Testis (tissue), 3 donors: Measurements from ENCODE around the gene POLR2B. TPM values are rescaled to one million over a fixed set of nuclear protein-coding genes. Genes with fewer than 3 reads are reported as not detected.
"Not testable (repeated sequence)": the region's sequence is repeated elsewhere in the genome, so short reads cannot be mapped to it uniquely, and the experiment has no call there.

Source experiments
- DNase-seq: peaks from one replicate; pipeline ENCODE4 v3.0.0-alpha.2; 2019
- H3K27ac ChIP-seq, 2 donors: fragments of 200-600 bp; sonication (generic); one replicate each; pipeline ENCODE4 v1.5.1; 2019
- H3K27me3 ChIP-seq: fragments of 200-600 bp; sonication (generic); one replicate; pipeline ENCODE4 v1.5.1; 2019
- H3K36me3 ChIP-seq: fragments of 200-600 bp; sonication (generic); one replicate; pipeline ENCODE4 v1.5.1; 2017; ENCODE audit warnings: low read depth; ENCODE audit errors: missing control alignments
- H3K4me1 ChIP-seq: fragments of 200-600 bp; sonication (generic); one replicate; pipeline ENCODE4 v1.5.1; 2019
- H3K4me3 ChIP-seq, 2 donors: fragments of 200-600 bp; sonication (generic); one replicate each; pipeline ENCODE4 v1.5.1; 2017 to 2019
- H3K9me3 ChIP-seq: fragments of 200-600 bp; sonication (generic); one replicate; pipeline ENCODE4 v1.5.1; 2017
- POLR2A ChIP-seq: fragments of 450-650 bp; IDR thresholded peaks from one replicate; pipeline ENCODE4 v1.6.1; 2017; ENCODE audit warnings: antibody characterized with exemption, mild to moderate bottlenecking, moderate library complexity
- WGBS, 2 donors: methylation state at CpG; one replicate each; pipeline ENCODE4 v1.1.5; 2018; 5-methylcytosine and 5-hydroxymethylcytosine counted together
- intact Hi-C: fragments of 100-400 bp; cut with DNase I; formaldehyde crosslinking; loops from one replicate; pipeline ENCODE4 v1.15.1; 2023; ENCODE audit warnings: low total_unique reads
- polyA plus RNA-seq: library from polyadenylated mRNA; stranded (reverse); fragments of 350-450 nt; fragmentation: Illumina TruSeq; extraction: RNeasy Lipid Tissue Mini Kit (QIAGEN cat#74804); gene quantifications from one replicate; pipeline ENCODE4 v1.2.3, GENCODE V29; 2014; ENCODE audit warnings: low read depth, low replicate concordance; ENCODE audit not compliant: insufficient read depth
- total RNA-seq, 2 donors: library from RNA; depleted of rRNA; stranded (reverse); fragments of >200 nt; gene quantifications; one replicate each; pipeline ENCODE4 v1.2.3, GENCODE V29; 2016
- TF ChIP-seq, protein P1 (sequence below), 3 experiments: fragments of 450-650 bp in 2 of 3; fragments of 200-600 bp in 1 of 3; sonication (generic) in 1 of 3; IDR thresholded peaks; one replicate each; pipeline ENCODE4 v1.5.1; 2016 to 2019; ENCODE audit warnings: antibody characterized with exemption in 3 of 3, mild to moderate bottlenecking in 2 of 3, moderate library complexity in 1 of 3

The POLR2B gene
- total and polyA plus RNA-seq, 3 donors from 2014 or later = 81.8 to 104 (median 81.8) TPM

DNA sequence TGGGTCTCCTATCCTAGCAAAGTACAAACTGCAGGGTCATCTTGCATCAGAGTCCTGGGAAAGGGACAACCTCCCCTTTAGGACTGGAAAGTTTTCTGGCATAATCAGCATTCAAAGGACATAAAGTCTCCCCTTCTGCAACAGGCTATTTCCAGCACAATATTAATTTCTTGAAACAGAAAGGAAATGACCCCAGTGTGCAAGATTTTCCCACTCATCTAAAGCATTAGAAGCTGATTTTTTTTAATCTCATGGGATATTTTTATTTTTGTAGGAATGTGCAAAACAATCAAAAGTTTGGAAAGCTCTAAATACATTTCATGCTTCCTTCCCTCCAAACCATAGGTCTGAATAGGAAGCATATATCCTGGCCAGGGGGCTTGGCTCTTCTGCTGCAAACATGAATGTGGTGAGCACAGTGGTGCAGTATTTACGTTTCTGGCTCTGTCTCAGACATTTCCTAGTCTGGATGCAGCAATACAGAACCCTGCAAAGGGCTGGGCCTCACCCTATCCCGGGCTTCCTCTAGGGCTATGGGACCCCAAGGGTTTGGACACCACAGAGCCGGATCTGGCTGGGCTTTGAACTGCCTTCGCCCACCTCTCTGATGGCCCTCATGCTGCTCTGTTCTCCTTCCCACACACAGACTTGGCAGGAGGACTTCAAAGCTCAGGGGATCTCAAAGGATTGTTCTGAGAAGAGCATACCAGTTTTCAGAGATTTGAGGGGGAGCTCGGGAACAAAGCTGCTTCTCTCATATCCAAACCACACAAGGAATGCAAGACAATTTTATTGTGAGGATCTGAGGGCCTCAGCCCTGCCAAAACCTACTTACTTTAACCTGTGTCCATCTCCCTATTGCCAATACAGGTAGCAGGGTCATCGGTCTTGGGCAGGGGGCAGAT is 64.9 kb downstream of the POLR2B start:
- peak; percentile 50 for DNase-seq
- intact Hi-C loops = loop anchor here (10.0 kb wide), 1 partner anchor 51 kb away; no protein-coding TSS in a partner anchor
- H3K9me3 ChIP-seq = no peaks in the 10 kb centered on the region
- no peaks in the 10 kb centered on the region for H3K36me3 ChIP-seq
- no peak for TF ChIP-seq POLR2A
- TF ChIP-seq, protein P1, sequence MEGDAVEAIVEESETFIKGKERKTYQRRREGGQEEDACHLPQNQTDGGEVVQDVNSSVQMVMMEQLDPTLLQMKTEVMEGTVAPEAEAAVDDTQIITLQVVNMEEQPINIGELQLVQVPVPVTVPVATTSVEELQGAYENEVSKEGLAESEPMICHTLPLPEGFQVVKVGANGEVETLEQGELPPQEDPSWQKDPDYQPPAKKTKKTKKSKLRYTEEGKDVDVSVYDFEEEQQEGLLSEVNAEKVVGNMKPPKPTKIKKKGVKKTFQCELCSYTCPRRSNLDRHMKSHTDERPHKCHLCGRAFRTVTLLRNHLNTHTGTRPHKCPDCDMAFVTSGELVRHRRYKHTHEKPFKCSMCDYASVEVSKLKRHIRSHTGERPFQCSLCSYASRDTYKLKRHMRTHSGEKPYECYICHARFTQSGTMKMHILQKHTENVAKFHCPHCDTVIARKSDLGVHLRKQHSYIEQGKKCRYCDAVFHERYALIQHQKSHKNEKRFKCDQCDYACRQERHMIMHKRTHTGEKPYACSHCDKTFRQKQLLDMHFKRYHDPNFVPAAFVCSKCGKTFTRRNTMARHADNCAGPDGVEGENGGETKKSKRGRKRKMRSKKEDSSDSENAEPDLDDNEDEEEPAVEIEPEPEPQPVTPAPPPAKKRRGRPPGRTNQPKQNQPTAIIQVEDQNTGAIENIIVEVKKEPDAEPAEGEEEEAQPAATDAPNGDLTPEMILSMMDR (IDR thresholded peaks at IDR 0.05) = no peak
- H3K27me3 ChIP-seq = no peaks in the 10 kb centered on the region
- peaks cover 45% of the 10 kb centered on the region for H3K4me1 ChIP-seq
- 42 to 60% methylated on average over 4 to 6 of the region's 6 CpGs for WGBS, 2 donors
- no peak overlapping the region for H3K4me3 ChIP-seq
- H3K27ac ChIP-seq = peak overlapping the region; percentile 48 to 86

GRCh38 chr4:57044279-57044678 is 65.6 kb downstream of the POLR2B start:
- Histone ChIP-seq H3K9me3 (no peaks in the 10 kb centered on the region), H3K27me3 (no peaks in the 10 kb centered on the region), H3K36me3 (no peaks in the 10 kb centered on the region), H3K27ac (peak overlapping the region; percentile 12 to 86), H3K4me1 (peaks cover 49% of the 10 kb centered on the region), H3K4me3 (no peak overlapping the region)
- TF ChIP-seq POLR2A = no peak
- TF ChIP-seq, protein P1 (IDR thresholded peaks at IDR 0.05) = no peak
- intact Hi-C loops = loop anchor here (10.0 kb wide), 1 partner anchor 51 kb away; no protein-coding TSS in a partner anchor
- no peak for DNase-seq
- 44 to 70% methylated on average over 1 of the region's 1 CpG for WGBS, 2 donors

- Histone ChIP-seq H3K4me3 (no peak overlapping the region), H3K9me3 (no peaks in the 10 kb centered on the region), H3K27ac (peak overlapping the region; percentile 12 to 86), H3K27me3 (no peaks in the 10 kb centered on the region), H3K4me1 (peaks cover 48% of the 10 kb centered on the region), H3K36me3 (no peaks in the 10 kb centered on the region)
- WGBS, 2 donors = 67 to 83% methylated on average over 1 of the region's 1 CpG
- intact Hi-C loops = loop anchor here (10.0 kb wide), 1 partner anchor 50 kb away; no protein-coding TSS in a partner anchor
- DNase-seq = no peak
- TF ChIP-seq POLR2A = no peak
- TF ChIP-seq, protein P1 (IDR thresholded peaks at IDR 0.05) = no peak
Observed at GRCh38 chr4:57044996-57045395, 66.3 kb downstream of the POLR2B start.

DNA sequence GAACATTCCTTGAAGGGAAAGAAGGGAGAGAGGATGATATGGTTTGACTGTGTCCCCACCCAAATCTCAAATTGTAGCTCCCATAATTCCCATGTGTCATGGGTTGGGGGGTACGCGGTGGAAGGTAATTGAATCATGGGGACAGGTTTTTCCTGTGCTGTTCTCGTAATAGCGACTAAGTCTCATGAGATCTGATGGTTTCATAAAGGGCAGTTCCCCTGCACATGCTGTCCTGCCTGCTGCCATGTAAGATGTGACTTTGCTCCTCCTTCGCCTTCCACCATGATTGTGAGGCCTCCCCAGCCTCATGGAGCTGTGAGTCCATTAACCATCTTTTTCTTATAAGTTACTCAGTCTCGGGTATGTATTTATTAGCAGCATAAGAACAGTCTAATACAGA is 68.3 kb downstream of the POLR2B start:
- not testable (repeated sequence) for H3K4me3 ChIP-seq, H3K36me3 ChIP-seq, H3K9me3 ChIP-seq, DNase-seq, H3K27me3 ChIP-seq
- WGBS, 2 donors = 94 to 98% methylated on average over 6 of the region's 6 CpGs
- intact Hi-C loops = loop anchor here (10.0 kb wide), 1 partner anchor 48 kb away; no protein-coding TSS in a partner anchor
- H3K4me1 ChIP-seq = peaks cover 31% of the 10 kb centered on the region
- peak overlapping the region in 1 of 2 donors; percentile 86 for H3K27ac ChIP-seq

DNA sequence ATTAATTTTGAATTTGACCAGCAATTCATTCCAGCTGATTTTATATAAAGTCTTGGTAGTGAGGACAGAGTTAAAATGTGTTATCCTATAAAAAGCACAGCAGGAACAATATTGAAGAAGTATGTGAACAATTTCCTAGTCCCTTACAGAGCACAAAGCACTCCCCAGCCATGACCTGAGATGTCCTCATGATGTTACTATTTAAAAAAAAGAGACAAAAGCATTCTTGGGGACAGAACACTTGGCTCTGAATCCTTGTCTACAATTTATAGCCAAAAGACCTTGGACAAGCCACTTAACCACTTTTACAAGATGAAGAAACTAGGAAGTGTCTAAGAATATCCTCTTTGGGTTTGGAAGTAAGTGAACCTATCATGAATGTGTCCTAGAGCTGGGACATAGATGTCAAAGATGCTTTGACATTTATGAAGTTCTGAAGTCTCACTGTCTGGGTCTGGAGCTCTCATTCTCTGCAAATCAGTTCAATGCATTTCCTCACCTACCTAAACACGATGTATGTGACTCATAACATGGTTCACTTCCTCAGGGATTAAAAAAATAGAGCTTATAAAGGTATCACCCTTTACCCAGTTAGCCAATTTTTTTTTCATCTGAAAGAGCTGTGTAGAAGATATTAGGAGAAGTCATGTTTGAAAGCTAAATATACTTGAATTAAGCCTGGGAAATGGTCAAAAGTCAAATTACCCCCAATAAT is 70.1 kb downstream of the POLR2B start:
- intact Hi-C loops = loop anchor here (10.0 kb wide), 1 partner anchor 46 kb away; no protein-coding TSS in a partner anchor
- 40 to 73% methylated on average over 1 of the region's 1 CpG for WGBS, 2 donors
- H3K4me1 ChIP-seq = peaks cover 22% of the 10 kb centered on the region
- no peaks in the 10 kb centered on the region for H3K27me3 ChIP-seq
- TF ChIP-seq, protein P1 (IDR thresholded peaks at IDR 0.05) = no peak
- TF ChIP-seq POLR2A = no peak
- no peaks in the 10 kb centered on the region for H3K36me3 ChIP-seq
- DNase-seq = no peak
- no peaks in the 10 kb centered on the region for H3K9me3 ChIP-seq
- peak overlapping the region in 1 of 2 donors; percentile 86 for H3K27ac ChIP-seq
- no peak overlapping the region for H3K4me3 ChIP-seq
